Ishikawa (cell line): ENCODE measurements around the gene INHBB.

Experiments
- CREB1 ChIP-seq: IDR thresholded peaks from 2 replicates; pipeline ENCODE4 v1.6.1; 2012; ENCODE audit warnings: low read depth
- EGR1 ChIP-seq: IDR thresholded peaks from 2 replicates; pipeline ENCODE4 v1.6.1; 2012
- FOXM1 ChIP-seq: IDR thresholded peaks from 2 replicates; pipeline ENCODE4 v1.6.1; 2012; ENCODE audit warnings: low read depth, borderline replicate concordance
- NFIC ChIP-seq: IDR thresholded peaks from 2 replicates; pipeline ENCODE4 v1.6.1; 2012
- RAD21 ChIP-seq: IDR thresholded peaks from 2 replicates; pipeline ENCODE4 v1.6.1; 2012; ENCODE audit warnings: low read depth
- TAF1 ChIP-seq: IDR thresholded peaks from 2 replicates; pipeline ENCODE4 v1.6.1; 2012; ENCODE audit warnings: low read depth, mild to moderate bottlenecking
- YY1 ChIP-seq: IDR thresholded peaks from 2 replicates; pipeline ENCODE4 v1.6.1; 2012; ENCODE audit warnings: low read depth
- ZBTB7A ChIP-seq: IDR thresholded peaks from 2 replicates; pipeline ENCODE4 v1.6.1; 2012; ENCODE audit warnings: low read depth
- TF ChIP-seq, protein P1 (sequence below): IDR thresholded peaks from 2 replicates; pipeline ENCODE4 v1.6.1; 2012; ENCODE audit warnings: low read depth, mild to moderate bottlenecking
- TF ChIP-seq, protein P2 (sequence below): IDR thresholded peaks from 2 replicates; pipeline ENCODE4 v1.6.1; 2012
- TF ChIP-seq, protein P3 (sequence below): IDR thresholded peaks from 2 replicates; pipeline ENCODE4 v1.6.1; 2012

DNA sequence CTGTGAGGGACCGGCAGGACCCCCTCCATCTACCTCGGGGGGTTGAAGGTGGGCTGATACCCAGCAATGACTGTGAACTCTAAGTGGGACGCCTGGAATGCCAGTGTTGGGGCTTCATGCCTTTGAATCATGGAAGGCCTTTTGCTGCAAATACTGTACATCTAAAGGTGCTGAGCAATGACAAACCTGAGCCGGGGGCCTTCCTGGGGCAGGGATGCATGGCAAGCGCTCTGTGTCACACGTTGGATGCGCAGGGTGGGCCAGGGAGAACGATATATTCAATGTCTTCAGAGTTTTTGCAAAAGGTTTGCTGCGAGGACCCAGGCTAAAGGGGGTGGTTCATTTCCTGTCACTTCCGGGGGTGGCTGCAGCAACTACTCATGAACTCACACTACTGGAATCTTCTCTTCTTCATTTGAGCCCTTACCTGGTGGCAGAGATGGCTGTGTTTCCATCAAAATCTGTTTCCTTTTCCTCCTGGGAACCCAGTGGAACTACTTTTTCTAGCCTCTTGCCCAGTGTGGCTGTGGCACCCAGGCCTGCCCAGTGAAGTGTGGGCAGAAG is 24.1 kb upstream of the INHBB start:
- no peak for TF ChIP-seq CREB1
- no peak for TF ChIP-seq YY1
- TF ChIP-seq, protein P1, sequence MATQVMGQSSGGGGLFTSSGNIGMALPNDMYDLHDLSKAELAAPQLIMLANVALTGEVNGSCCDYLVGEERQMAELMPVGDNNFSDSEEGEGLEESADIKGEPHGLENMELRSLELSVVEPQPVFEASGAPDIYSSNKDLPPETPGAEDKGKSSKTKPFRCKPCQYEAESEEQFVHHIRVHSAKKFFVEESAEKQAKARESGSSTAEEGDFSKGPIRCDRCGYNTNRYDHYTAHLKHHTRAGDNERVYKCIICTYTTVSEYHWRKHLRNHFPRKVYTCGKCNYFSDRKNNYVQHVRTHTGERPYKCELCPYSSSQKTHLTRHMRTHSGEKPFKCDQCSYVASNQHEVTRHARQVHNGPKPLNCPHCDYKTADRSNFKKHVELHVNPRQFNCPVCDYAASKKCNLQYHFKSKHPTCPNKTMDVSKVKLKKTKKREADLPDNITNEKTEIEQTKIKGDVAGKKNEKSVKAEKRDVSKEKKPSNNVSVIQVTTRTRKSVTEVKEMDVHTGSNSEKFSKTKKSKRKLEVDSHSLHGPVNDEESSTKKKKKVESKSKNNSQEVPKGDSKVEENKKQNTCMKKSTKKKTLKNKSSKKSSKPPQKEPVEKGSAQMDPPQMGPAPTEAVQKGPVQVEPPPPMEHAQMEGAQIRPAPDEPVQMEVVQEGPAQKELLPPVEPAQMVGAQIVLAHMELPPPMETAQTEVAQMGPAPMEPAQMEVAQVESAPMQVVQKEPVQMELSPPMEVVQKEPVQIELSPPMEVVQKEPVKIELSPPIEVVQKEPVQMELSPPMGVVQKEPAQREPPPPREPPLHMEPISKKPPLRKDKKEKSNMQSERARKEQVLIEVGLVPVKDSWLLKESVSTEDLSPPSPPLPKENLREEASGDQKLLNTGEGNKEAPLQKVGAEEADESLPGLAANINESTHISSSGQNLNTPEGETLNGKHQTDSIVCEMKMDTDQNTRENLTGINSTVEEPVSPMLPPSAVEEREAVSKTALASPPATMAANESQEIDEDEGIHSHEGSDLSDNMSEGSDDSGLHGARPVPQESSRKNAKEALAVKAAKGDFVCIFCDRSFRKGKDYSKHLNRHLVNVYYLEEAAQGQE: no peak
- no peak for TF ChIP-seq TAF1
- TF ChIP-seq ZBTB7A: no peak
- no peak for TF ChIP-seq RAD21
- TF ChIP-seq NFIC: no peak
- TF ChIP-seq, protein P2, sequence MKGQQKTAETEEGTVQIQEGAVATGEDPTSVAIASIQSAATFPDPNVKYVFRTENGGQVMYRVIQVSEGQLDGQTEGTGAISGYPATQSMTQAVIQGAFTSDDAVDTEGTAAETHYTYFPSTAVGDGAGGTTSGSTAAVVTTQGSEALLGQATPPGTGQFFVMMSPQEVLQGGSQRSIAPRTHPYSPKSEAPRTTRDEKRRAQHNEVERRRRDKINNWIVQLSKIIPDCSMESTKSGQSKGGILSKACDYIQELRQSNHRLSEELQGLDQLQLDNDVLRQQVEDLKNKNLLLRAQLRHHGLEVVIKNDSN: no peak
- TF ChIP-seq FOXM1: no peak
- TF ChIP-seq, protein P3, sequence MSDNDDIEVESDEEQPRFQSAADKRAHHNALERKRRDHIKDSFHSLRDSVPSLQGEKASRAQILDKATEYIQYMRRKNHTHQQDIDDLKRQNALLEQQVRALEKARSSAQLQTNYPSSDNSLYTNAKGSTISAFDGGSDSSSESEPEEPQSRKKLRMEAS: no peak
- TF ChIP-seq EGR1: no peak
